Astrocyte (in vitro differentiated cells and primary cell): Measurements from ENCODE around the gene NOL4L.

Experiments used
- EZH2 ChIP-seq: IDR thresholded peaks from 2 replicates; pipeline ENCODE4 v1.6.1; 2012; ENCODE audit warnings: mild to moderate bottlenecking, low read length, inconsistent platforms; ENCODE audit not compliant: insufficient read depth
- TF ChIP-seq, protein P1 (sequence below): IDR thresholded peaks from 2 replicates; pipeline ENCODE4 v1.5.1; 2011; ENCODE audit warnings: low read depth, mild to moderate bottlenecking, inconsistent platforms, low read length, moderate library complexity; ENCODE audit not compliant: insufficient read depth

DNA sequence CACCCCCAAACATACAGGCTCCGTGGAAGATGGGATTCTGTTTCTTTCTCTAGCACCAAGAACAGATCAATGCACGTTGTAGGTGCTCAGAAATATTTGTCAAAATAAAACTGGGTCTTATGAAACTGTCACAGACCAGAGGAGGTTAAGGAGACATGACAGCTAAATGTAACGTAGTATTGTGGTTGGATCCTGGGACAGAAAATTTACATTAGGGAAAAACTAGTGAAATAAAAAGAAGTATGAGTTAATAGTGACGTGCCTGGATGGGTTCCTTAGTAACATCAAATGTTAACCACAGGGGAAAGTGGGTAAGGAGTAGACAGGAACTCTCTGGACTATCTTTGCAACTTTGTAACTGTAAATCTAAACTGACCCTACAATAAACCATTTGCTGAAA is 31.5 kb downstream of the NOL4L start:
- TF ChIP-seq, protein P1, sequence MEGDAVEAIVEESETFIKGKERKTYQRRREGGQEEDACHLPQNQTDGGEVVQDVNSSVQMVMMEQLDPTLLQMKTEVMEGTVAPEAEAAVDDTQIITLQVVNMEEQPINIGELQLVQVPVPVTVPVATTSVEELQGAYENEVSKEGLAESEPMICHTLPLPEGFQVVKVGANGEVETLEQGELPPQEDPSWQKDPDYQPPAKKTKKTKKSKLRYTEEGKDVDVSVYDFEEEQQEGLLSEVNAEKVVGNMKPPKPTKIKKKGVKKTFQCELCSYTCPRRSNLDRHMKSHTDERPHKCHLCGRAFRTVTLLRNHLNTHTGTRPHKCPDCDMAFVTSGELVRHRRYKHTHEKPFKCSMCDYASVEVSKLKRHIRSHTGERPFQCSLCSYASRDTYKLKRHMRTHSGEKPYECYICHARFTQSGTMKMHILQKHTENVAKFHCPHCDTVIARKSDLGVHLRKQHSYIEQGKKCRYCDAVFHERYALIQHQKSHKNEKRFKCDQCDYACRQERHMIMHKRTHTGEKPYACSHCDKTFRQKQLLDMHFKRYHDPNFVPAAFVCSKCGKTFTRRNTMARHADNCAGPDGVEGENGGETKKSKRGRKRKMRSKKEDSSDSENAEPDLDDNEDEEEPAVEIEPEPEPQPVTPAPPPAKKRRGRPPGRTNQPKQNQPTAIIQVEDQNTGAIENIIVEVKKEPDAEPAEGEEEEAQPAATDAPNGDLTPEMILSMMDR: no peak
- no peak for TF ChIP-seq EZH2
